Fibroblast of lung (primary cell): ENCODE data around the gene BASP1. TPM values are rescaled to one million over a fixed set of nuclear protein-coding genes. Genes with fewer than 3 reads are reported as not detected.

Source experiments
- DNase-seq, 2 donors: peaks; one replicate each; pipeline versions ENCODE4 v3.0.0 to v3.0.0-alpha.2; 2010; ENCODE audit warnings: low read depth in 2 of 2
- H2AFZ ChIP-seq: 2 replicates; pipeline ENCODE4 v1.5.1; 2012; ENCODE audit warnings: low read length, control low read depth, inconsistent platforms
- H3K27ac ChIP-seq: 2 replicates; pipeline ENCODE4 v1.5.1; 2011; ENCODE audit warnings: low read length, control low read depth; ENCODE audit not compliant: insufficient read depth
- H3K27me3 ChIP-seq: 2 replicates; pipeline ENCODE4 v1.5.1; 2011; ENCODE audit warnings: mild to moderate bottlenecking, low read length; ENCODE audit not compliant: control insufficient read depth, insufficient read depth
- H3K36me3 ChIP-seq: 2 replicates; pipeline ENCODE4 v1.5.1; 2011; ENCODE audit warnings: low read length; ENCODE audit not compliant: control insufficient read depth, insufficient read depth
- H3K4me1 ChIP-seq: 2 replicates; pipeline ENCODE4 v1.5.1; 2011; ENCODE audit warnings: low read length; ENCODE audit not compliant: control insufficient read depth, insufficient read depth; ENCODE audit errors: extremely low read depth
- H3K4me2 ChIP-seq: 2 replicates; pipeline ENCODE4 v1.5.1; 2011; ENCODE audit warnings: low read length, control low read depth; ENCODE audit not compliant: insufficient read depth; ENCODE audit errors: extremely low read depth
- H3K4me3 ChIP-seq, 4 experiments: fragments of 200-600 bp in 1 of 4; sonication (generic) in 1 of 4; replicated peaks in 1 of 4; 2 replicates each; pipeline ENCODE4 v1.5.1; 2011 to 2016; ENCODE audit warnings: low read length in 4 of 4, low read depth in 3 of 4, mild to moderate bottlenecking in 3 of 4, control low read depth in 2 of 4, inconsistent platforms in 1 of 4, mixed read lengths in 1 of 4; ENCODE audit not compliant: insufficient read depth in 1 of 4; ENCODE audit errors: control extremely low read depth in 1 of 4
- H3K79me2 ChIP-seq: 2 replicates; pipeline ENCODE4 v1.5.1; 2012; ENCODE audit warnings: mild to moderate bottlenecking, low read length, inconsistent platforms; ENCODE audit not compliant: control insufficient read depth, insufficient read depth
- H3K9ac ChIP-seq: 2 replicates; pipeline ENCODE4 v1.5.1; 2011; ENCODE audit warnings: mild to moderate bottlenecking, low read length, control low read depth; ENCODE audit not compliant: insufficient read depth
- H3K9me3 ChIP-seq: 2 replicates; pipeline ENCODE4 v1.5.1; 2012; ENCODE audit warnings: low read depth, low read length; ENCODE audit not compliant: control insufficient read depth, insufficient read depth
- H4K20me1 ChIP-seq: 2 replicates; pipeline ENCODE4 v1.5.1; 2011; ENCODE audit warnings: low read length; ENCODE audit not compliant: control insufficient read depth, insufficient read depth; ENCODE audit errors: extremely low read depth
- CTCF ChIP-seq, 2 donors: IDR thresholded peaks in 1 of 2; conservative IDR thresholded peaks in 1 of 2; 1 replicate in 1 of 2; 2 replicates in 1 of 2; pipeline ENCODE4 v1.5.1; 2011 to 2012; ENCODE audit warnings: low read length in 2 of 2, control low read depth in 1 of 2, inconsistent platforms in 1 of 2, low read depth in 1 of 2, mild to moderate bottlenecking in 1 of 2
- EZH2 ChIP-seq: IDR thresholded peaks from 2 replicates; pipeline ENCODE4 v1.5.1; 2012; ENCODE audit warnings: low read length, control low read depth, mild to moderate bottlenecking; ENCODE audit errors: missing control alignments
- polyA plus RNA-seq, 2 donors: library from polyadenylated mRNA; depleted of rRNA in 1 of 2; stranded (reverse) in 1 of 2; unstranded in 1 of 2; fragments of >200 nt; gene quantifications; 2 replicates each; pipeline ENCODE4 v1.2.1, GENCODE V29; 2011 to 2012; ENCODE audit warnings: missing spikeins in 1 of 2
- total RNA-seq: library from RNA; depleted of rRNA; stranded (reverse); fragments of >200 nt; gene quantifications from 2 replicates; pipeline ENCODE4 v1.2.1, GENCODE V29; 2014

BASP1 gene
- total and polyA plus RNA-seq, 2 donors (not counting 1 experiment from before 2014, with no cell fraction given): 186 to 248 TPM

DNA sequence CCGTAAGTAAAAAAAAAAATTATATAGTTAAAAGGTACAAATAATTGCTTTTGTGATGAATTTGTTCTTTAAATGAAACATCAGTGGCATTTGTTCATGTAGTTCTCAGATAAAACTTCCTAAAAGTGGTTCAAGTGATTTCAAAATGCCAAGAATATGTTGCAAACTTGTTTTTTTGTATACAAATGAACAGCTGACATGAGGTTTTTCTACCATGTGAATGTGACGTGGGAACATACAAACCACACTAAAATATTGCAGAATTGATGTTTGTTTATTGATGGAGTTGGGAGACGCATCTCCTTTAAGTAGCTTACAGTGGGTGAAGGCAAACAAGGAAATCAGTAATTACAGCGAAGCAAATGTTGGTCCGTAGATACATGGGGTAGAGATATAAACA lies 16.9 kb downstream of the BASP1 start:
- H3K4me2 ChIP-seq: no peak overlapping the region
- TF ChIP-seq CTCF (conservative IDR thresholded peaks at IDR 0.05 in 1 of 2, IDR thresholded peaks at IDR 0.05 in 1 of 2; ENCODE audit: low read depth in 1 of 2, low read length in 2 of 2) (no peak), EZH2 (no peak)
- no peak overlapping the region for H3K9ac ChIP-seq
- no peak overlapping the region for H2AFZ ChIP-seq
- no peaks in the 10 kb centered on the region for H3K27me3 ChIP-seq
- H3K79me2 ChIP-seq: peaks cover 81% of the 10 kb centered on the region
- no peaks in the 10 kb centered on the region for H3K9me3 ChIP-seq
- DNase-seq: no peak
- H3K36me3 ChIP-seq: peaks cover 13% of the 10 kb centered on the region
- H3K4me3 ChIP-seq: no peak overlapping the region
- H3K4me1 ChIP-seq: peaks cover 24% of the 10 kb centered on the region
- no peak overlapping the region for H3K27ac ChIP-seq
- H4K20me1 ChIP-seq: no peaks in the 10 kb centered on the region

- Histone ChIP-seq H3K9ac (no peak overlapping the region), H3K4me3 (no peak overlapping the region), H3K9me3 (no peaks in the 10 kb centered on the region), H3K79me2 (peaks cover 84% of the 10 kb centered on the region), H3K27ac (peak overlapping the region; percentile 14), H3K4me2 (peak overlapping the region; percentile 54), H3K36me3 (peaks cover 11% of the 10 kb centered on the region), H3K4me1 (peaks cover 24% of the 10 kb centered on the region), H4K20me1 (no peaks in the 10 kb centered on the region), H2AFZ (no peak overlapping the region), H3K27me3 (no peaks in the 10 kb centered on the region)
- no peak for TF ChIP-seq EZH2
- no peak for TF ChIP-seq CTCF (conservative IDR thresholded peaks at IDR 0.05 in 1 of 2, IDR thresholded peaks at IDR 0.05 in 1 of 2; ENCODE audit: low read depth in 1 of 2, low read length in 2 of 2)
- DNase-seq: peak; percentile 50 to 87
Observed at GRCh38 chr5:17235731-17236330, 18.4 kb downstream of the BASP1 start.

DNA sequence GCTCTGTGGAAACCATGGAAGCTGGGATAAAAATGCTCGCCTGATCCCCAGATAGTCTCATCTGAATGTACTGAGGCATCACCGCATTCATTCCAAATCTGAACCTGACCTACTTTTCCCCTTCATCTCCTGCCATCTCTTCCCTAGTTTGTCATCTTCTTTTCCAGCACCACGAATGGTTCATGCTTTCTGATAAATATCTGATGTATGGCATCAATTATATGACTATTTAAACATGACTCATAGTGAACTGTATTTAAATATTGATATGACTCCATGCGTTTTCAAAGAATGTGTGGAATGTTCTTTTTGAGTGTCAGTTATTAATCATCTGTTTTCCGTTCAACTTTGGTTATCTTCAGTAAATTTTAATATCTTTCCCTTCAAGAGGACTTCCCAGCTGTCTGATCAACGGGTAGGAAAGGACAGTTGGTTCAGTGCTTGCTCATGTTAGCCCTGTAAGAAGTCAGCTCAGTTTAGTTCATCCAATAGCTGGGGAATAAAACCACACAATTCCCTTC lies 21.1 kb downstream of the BASP1 start:
- Histone ChIP-seq H3K4me2 (peak overlapping the region; percentile 65), H2AFZ (no peak overlapping the region), H3K4me3 (no peak overlapping the region), H3K79me2 (peaks cover 84% of the 10 kb centered on the region), H3K27ac (peak overlapping the region; percentile 65), H3K27me3 (no peaks in the 10 kb centered on the region), H4K20me1 (no peaks in the 10 kb centered on the region), H3K9ac (no peak overlapping the region), H3K4me1 (peaks cover 21% of the 10 kb centered on the region), H3K36me3 (no peaks in the 10 kb centered on the region), H3K9me3 (no peaks in the 10 kb centered on the region)
- no peak for TF ChIP-seq EZH2
- no peak for TF ChIP-seq CTCF (conservative IDR thresholded peaks at IDR 0.05 in 1 of 2, IDR thresholded peaks at IDR 0.05 in 1 of 2; ENCODE audit: low read depth in 1 of 2, low read length in 2 of 2)
- DNase-seq: peak; percentile 52 to 85
